NCI-H2081 treated with DMSO at 0.1 percent for 48 hours (cell line): ENCODE results near the gene ZNF277.

Experiments
- DNase-seq: peaks from one replicate; lab custom pipeline; 2025; lab: John Stamatoyannopoulos, UW

The ZNF277 gene

GRCh38 chr7:112184455-112184854, 22.0 kb upstream of the ZNF277 start:
- DNase-seq: no peak

DNA sequence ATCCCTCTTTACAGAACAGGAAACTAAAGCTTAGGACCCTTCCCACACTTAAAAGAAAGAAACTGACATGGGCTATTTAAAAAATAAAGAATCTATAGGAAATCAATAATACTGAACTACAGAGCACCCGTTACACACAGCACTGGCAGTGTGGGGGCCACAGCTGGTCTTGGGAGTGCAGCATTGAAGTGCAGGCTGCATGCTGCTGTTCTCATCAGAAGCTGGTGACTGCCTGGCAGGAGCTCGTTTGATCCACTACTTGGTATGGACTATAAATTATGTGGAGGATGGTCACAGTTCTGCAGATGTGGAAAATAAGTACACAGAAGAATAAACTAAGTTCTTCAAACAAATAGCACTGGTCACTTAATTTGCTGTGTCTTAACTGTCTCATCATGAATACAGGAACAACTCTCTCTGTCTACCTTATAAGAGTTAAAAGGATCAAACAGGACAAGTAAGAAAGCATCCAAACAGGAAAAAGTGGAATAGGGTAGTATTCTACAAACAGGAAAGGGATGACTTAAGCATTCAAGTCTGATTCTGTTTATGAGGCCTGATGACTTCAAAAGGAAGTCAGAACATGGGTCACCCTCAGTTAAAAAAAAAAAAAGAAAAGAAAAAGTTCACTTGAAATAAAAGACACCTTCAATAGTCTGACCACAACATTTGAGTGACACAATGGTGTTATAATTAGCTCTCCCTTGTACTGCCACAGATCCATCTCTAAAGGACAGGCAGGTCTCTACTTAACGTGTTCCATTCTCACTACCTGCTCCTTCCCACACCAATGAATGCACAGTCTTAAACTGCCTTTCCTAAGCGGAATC, 21.3 kb upstream of the ZNF277 start:
- no peak for DNase-seq

GRCh38 chr7:112186300-112186699, 20.2 kb upstream of the ZNF277 start:
- DNase-seq: no peak

GRCh38 chr7:112188257-112188656, 18.2 kb upstream of the ZNF277 start:
- DNase-seq: no peak

- DNase-seq: no peak
These were observed 16.8 kb upstream of the ZNF277 start for GRCh38 chr7:112189691-112190090.

DNA sequence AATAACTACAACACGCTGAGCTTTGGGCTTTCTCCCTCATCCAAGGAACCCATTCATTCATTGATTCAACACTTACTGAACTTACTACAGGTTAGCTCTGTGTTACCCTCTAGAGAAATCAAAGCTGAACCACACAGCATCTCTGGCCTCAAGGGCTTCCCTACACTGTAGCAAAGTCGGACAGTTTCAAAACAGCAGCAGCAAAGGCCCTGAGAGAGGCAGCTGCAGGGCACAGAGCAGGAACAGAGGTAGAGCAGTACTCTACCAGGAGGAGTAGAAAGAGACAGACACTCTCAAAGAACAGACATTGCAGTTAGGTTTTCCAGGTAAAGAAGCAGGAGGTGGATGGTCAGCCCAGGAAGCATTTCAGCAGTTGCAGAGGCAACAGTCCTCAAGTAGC, 16.4 kb upstream of the ZNF277 start:
- DNase-seq: no peak

DNA sequence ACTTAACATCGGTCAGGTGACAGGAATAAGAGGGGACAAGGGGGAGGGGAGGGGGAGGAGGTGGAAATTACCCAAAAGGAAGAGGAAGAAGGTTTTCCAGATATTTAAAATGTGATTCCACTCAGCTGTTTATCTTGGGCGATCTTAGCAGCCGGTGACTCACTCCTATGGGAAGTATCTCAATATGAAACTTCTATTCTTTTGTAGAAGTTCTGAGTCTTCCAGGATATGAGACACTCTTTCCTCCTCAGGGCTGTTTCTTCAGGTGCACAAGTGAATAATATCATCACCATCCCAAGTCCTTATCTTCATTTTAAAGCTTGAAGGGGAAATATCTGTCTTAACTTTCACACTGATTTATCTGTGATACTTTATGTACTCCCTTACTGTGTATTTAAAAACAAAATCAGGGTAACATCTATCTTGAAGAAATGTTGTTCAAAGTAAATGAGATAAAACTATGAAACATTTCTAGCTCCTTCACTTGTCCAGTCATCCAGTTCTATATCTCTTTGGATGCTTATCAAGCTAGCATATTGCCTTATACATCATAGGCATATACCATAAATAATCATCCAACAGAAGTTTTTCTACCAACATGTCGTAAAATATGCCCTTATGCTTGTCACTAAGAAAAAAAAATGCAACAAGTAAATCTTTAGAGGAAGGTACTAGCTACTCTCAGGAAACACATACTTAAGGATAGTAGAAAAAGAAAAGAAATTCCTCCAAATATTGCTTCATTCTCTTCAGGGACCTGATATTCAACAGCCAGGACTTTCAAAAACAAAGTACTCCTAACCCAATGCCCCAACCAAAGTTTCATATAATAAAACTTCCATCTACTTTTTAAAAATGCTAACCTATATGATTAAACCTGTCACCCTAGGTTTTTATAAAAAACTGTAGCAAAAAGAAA, 14.0 kb upstream of the ZNF277 start:
- DNase-seq: no peak

DNA sequence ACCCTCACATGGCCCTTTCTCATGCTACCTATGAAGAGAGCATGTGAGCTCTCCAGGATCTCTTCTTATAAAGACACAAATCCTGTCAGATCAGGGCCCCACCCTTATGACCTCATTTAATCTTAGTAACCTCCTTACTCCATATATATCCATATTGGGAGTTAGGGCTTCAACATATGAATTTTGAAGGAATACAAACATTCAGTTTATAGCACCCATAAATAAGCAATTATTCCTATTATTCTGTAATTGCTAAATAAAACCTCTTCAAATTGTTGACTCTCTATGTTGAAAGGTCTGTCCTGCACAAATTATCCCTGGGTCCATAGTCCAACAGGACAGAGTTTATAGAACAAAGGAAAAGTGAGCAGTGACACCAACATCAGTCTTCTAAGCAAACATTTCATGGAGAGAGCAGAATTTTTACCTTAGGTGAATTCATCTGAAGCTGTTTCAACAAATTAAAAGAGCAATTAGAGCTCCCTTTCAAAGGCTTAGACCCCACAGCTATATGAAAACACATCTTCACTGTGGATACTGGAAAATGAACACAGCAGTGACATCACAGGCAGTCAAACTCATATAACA, 12.5 kb upstream of the ZNF277 start:
- DNase-seq: peak; percentile 78

DNA sequence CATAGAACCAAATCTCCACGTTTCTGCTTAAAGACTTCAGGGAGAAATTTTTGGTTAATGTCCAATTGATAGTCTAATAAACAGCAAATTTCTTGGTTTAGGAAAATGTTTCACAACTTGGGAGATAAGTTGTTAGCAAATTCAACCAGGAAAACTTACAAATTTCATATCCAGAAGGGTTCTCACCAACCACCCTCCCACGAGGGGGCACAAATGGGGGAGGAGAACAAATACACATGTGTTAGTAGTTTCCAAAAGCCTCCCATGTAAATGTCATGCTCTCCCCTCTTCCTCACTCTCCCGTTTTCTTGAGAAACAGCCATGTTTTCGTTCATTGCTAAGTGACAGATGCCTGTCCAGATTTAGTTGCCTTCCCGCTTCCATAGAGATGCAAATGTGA, 10.8 kb upstream of the ZNF277 start:
- DNase-seq: no peak

DNA sequence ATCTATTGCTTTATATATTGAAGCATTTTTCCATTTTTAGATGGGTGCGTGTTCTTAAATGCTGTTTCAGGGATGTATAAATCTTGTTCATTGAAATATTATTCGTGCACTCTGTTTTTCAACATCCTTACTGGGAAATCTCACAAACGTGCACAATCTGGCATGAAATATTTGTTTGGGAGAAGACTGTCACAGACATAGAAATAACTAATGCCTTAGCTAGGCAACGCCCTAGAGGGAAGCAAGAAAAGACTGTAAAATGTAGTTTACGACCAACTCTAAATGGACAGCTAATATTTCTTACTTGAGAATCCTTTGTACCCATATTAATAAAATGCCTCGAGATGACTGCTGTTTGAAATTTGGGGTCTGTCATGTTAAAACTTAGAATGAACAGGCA, 9.2 kb upstream of the ZNF277 start:
- DNase-seq: no peak

GRCh38 chr7:112199035-112199655, 7.3 kb upstream of the ZNF277 start:
- no peak for DNase-seq

DNA sequence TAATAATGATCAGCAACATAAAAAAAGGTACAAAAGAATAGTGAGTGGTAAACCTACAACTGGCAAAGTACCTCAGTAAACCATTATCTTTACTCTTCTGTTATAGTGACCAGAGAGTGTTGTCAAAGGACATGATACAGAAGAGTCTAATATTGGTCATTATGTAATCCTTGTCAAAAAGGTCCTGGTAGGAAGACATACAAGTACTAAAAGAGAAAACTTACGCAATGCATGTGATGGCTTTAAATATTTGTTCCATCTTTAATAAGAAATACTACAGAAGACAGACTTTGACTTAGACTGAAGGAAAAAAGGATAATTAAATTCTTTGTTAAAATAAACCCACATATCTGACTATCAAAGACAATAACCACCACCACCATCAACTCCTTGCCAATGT, 6.8 kb upstream of the ZNF277 start:
- DNase-seq: no peak

DNA sequence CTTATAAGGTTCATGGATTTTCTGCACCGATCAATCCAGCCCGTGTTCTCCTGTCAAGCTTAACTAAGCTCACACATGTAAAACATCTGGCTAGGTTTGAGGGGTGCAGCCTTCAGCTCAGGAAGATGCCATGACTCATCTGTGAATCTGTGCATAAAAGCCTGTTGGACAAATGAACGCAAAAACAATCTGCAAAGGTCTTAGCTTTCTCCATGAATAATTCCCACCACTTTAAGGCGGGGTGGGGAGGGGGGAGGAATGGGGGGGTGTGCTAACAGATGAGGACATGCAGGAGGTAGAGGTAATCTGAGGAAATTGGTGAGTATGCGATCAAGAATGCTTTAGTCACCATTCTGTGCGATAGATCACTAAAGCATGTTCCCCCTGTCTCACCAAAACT, 5.1 kb upstream of the ZNF277 start:
- DNase-seq: no peak

- no peak for DNase-seq
These were observed 4.7 kb upstream of the ZNF277 start for GRCh38 chr7:112201839-112202238.

DNA sequence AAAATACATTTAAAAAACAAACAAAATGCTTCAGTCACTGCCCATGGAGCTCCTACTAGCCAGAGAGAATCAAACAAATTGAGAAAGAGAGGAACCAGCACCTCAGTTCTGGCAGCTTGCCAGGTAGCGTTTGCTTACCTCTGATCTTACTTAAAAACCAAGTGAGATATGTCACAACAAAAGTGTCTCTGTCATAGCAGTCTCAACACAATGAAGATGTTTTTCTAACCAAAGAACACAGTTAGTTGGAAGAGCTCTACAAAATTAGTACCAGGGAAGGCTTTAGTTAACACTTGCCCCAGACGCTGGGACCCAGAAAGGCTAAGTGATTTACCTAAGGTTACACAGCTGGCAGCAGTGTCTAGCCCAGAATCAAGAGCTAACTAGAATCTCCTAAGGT, 3.7 kb upstream of the ZNF277 start:
- DNase-seq: peak; percentile 34

- DNase-seq: no peak
These were observed 3.1 kb upstream of the ZNF277 start for GRCh38 chr7:112203365-112203739.

DNA sequence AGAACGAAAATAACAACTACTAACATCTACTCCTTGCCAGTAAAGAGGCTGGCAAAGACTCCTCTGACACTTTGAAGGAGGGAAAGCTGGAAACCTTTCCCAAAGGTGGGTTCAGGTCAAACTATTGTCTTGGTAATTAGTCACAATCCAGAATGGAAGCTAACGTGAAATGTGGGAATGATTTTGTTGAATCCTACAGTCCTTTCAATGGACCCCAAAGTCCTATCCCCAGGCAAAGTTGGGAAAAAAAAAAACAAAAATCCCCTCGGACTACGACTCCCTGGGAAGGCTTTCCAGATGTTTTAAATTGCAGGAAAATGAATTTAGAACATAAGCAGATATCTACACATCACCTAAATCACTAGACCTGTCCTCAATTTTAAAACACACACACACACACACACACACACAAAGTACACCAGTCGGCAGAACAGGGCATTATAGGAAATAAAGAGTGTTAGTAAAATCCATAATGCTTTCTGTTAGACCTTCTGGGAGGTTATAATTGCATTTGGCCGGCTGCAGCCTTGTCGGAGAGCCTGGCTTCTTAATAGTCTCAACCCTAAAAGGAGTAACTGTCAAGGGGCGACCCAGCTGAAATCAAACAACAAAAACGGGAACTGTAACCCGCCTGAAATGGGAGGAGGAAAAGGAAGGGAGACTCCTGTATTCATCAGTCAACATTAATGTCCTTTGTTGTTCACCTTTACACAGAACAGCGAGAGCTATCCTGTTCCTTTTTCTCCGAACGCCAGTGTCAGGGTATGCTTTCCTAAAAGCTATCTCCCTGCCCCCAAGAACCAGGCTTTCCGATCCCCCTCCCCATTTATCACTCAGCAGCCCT, 1.8 kb upstream of the ZNF277 start:
- no peak for DNase-seq

- no peak for DNase-seq
These were observed 905 bp upstream of the ZNF277 start for GRCh38 chr7:112205343-112206237.

DNA sequence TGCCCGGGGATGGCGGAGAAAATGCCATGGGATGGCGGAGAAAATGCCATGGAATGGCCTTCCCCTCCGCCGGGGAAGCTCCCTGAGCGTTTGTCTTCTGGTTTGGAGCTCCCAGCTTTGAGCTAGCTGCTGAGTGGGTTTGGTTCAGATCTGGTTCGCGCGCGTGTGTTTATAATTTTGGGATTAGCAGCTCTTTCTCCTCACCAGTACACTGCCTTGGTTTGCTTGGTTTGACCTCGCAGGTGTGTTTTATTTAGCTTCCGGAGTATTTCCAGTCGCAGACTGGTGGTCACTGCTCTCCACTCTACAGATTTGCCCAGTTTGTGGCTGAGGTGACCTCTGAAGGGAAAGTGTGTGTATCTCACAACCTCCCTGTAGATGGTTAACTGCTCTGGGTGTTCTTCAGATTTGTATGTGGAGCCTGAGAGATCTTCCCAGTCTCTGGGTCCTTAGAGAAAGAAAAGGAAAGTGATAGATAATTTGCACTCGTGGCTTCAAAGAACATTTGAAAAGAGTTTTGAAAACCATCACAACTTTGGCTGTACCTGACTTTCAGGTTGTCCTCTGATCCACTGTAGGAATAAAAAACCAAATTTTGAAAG, 597 bp downstream of the ZNF277 start:
- no peak for DNase-seq

GRCh38 chr7:112207765-112208164, 1.3 kb downstream of the ZNF277 start:
- DNase-seq: no peak
